ENCODE measurements around the gene CCDC88C. TPM values are rescaled to one million over a fixed set of nuclear protein-coding genes. Genes with fewer than 3 reads are reported as not detected.
A peak's percentile ranks its signal among the peaks of the same experiment; 100 is the strongest.

Gene CCDC88C
- total RNA-seq, 2 experiments from 2014 or later: 137 to 253 TPM

GRCh38 chr14:91324606-91325575 lies 92.7 kb downstream of the CCDC88C start:
- no peaks in the 10 kb centered on the region for H4K20me1 ChIP-seq (ENCODE audit: insufficient read depth, low read length)
- peak overlapping the region; percentile 75 for H3K4me2 ChIP-seq (ENCODE audit: low read length)
- peaks cover 31% of the 10 kb centered on the region for H3K79me2 ChIP-seq (ENCODE audit: insufficient read depth, low read depth, low read length)
- H3K36me3 ChIP-seq (ENCODE audit: insufficient read depth, low read length): peaks cover 98% of the 10 kb centered on the region
- CTCF ChIA-PET (ENCODE audit: unreplicated experiment): interaction anchor here (0.7 to 1.9 kb wide), 5 partner anchors 18 to 93 kb away, joined by 3 to 6 read pairs (median 4); partner anchors contain the start of gene CCDC88C
- POLR2A ChIA-PET: interaction anchor here (0.6 to 1.8 kb wide), 10 partner anchors 14 to 100 kb away, joined by 3 to 9 read pairs (median 5); no protein-coding TSS in a partner anchor
- no peak for DNase-seq (ENCODE audit: low spot score)
- peak overlapping the region; percentile 53 for H3K4me3 ChIP-seq (ENCODE audit: low read depth, low read length, poor library complexity, severe bottlenecking)
- H3K9me3 ChIP-seq (ENCODE audit: low read length): no peaks in the 10 kb centered on the region
- no TSS peak for BruUV-seq (replicated peaks)
- intact Hi-C loops (cut with micrococcal nuclease; ENCODE audit: unreplicated experiment): loop anchor here (1.0 kb wide), 2 partner anchors 24 to 31 kb away; no protein-coding TSS in a partner anchor
- no peaks in the 10 kb centered on the region for H3K9me2 ChIP-seq (ENCODE audit: insufficient read depth, low read length)
- TF ChIP-seq EZH2phosphoT487 (IDR thresholded peaks at IDR 0.05; ENCODE audit: borderline replicate concordance, low read depth, low read length): no peak
- TF ChIP-seq, protein P1, sequence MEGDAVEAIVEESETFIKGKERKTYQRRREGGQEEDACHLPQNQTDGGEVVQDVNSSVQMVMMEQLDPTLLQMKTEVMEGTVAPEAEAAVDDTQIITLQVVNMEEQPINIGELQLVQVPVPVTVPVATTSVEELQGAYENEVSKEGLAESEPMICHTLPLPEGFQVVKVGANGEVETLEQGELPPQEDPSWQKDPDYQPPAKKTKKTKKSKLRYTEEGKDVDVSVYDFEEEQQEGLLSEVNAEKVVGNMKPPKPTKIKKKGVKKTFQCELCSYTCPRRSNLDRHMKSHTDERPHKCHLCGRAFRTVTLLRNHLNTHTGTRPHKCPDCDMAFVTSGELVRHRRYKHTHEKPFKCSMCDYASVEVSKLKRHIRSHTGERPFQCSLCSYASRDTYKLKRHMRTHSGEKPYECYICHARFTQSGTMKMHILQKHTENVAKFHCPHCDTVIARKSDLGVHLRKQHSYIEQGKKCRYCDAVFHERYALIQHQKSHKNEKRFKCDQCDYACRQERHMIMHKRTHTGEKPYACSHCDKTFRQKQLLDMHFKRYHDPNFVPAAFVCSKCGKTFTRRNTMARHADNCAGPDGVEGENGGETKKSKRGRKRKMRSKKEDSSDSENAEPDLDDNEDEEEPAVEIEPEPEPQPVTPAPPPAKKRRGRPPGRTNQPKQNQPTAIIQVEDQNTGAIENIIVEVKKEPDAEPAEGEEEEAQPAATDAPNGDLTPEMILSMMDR (conservative IDR thresholded peaks at IDR 0.05; ENCODE audit: low read length): no peak
- H2AFZ ChIP-seq (ENCODE audit: low read length): no peak overlapping the region; the same call in 1 of the 2 replicates
- H3K4me1 ChIP-seq (ENCODE audit: insufficient read depth, low read length, poor library complexity, severe bottlenecking): peaks cover 52% of the 10 kb centered on the region
- H3K27ac ChIP-seq (ENCODE audit: low read depth, low read length, poor library complexity, severe bottlenecking): peak overlapping the region; percentile 92

GRCh38 chr14:91323671-91324605 lies 93.7 kb downstream of the CCDC88C start:
- no peak for TF ChIP-seq EZH2phosphoT487 (IDR thresholded peaks at IDR 0.05; ENCODE audit: borderline replicate concordance, low read depth, low read length)
- TF ChIP-seq, protein P1 (conservative IDR thresholded peaks at IDR 0.05; ENCODE audit: low read length): peak; percentile 100
- POLR2A ChIA-PET: interaction anchor here (0.6 to 1.5 kb wide), 14 partner anchors 18 to 96 kb away, joined by 3 to 7 read pairs (median 3); partner anchors contain the start of gene CCDC88C
- peaks cover 58% of the 10 kb centered on the region for H3K4me1 ChIP-seq (ENCODE audit: insufficient read depth, low read length, poor library complexity, severe bottlenecking)

More at GRCh38 chr14:91323671-91324605, 93.7 kb downstream of the CCDC88C start:
- Histone ChIP-seq H3K4me3 (ENCODE audit: low read depth, low read length, poor library complexity, severe bottlenecking) (peak overlapping the region; percentile 53), H3K4me2 (ENCODE audit: low read length) (peak overlapping the region; percentile 75), H2AFZ (ENCODE audit: low read length) (peak overlapping the region; percentile 37; the same call in 1 of the 2 replicates), H3K9me2 (ENCODE audit: insufficient read depth, low read length) (no peaks in the 10 kb centered on the region), H3K79me2 (ENCODE audit: insufficient read depth, low read depth, low read length) (peaks cover 31% of the 10 kb centered on the region), H3K9me3 (ENCODE audit: low read length) (no peaks in the 10 kb centered on the region), H4K20me1 (ENCODE audit: insufficient read depth, low read length) (no peaks in the 10 kb centered on the region), H3K27ac (ENCODE audit: low read depth, low read length, poor library complexity, severe bottlenecking) (peak overlapping the region; percentile 92), H3K36me3 (ENCODE audit: insufficient read depth, low read length) (peaks cover 96% of the 10 kb centered on the region)
- no TSS peak for BruUV-seq (replicated peaks)
- peak; percentile 88 for DNase-seq (ENCODE audit: low spot score)
- intact Hi-C loops (cut with micrococcal nuclease; ENCODE audit: unreplicated experiment): loop anchor here (1.0 kb wide), 3 partner anchors 25 to 95 kb away; no protein-coding TSS in a partner anchor
- CTCF ChIA-PET (ENCODE audit: unreplicated experiment): interaction anchor here (0.7 to 1.9 kb wide), 11 partner anchors 8 to 94 kb away, joined by 3 to 15 read pairs (median 4); partner anchors contain the start of gene CCDC88C

Measured in OCI-LY7 (cell line).